H9 (cell line): ENCODE data around the gene MMP23B. TPM values are rescaled to one million over a fixed set of nuclear protein-coding genes. Genes with fewer than 3 reads are reported as not detected.
A peak's percentile ranks its signal among the peaks of the same experiment; 100 is the strongest.

Source experiments
- DNase-seq: peaks from one replicate; pipeline ENCODE4 v3.0.0-alpha.2; 2017
- H2AFZ ChIP-seq: one replicate; pipeline ENCODE4 v1.6.1; 2013; ENCODE audit warnings: mild to moderate bottlenecking, low read length, control low read depth, moderate library complexity
- H2AK5ac ChIP-seq: 2 replicates; pipeline ENCODE4 v1.6.1; 2013; ENCODE audit warnings: low read length, control low read depth, mixed read lengths; ENCODE audit not compliant: insufficient read length
- H2BK120ac ChIP-seq: one replicate; pipeline ENCODE4 v1.6.1; 2013; ENCODE audit warnings: low read depth, mild to moderate bottlenecking, low read length, control low read depth, inconsistent platforms; ENCODE audit not compliant: poor library complexity, severe bottlenecking
- H2BK12ac ChIP-seq: 2 replicates; pipeline ENCODE4 v1.6.1; 2013; ENCODE audit warnings: low read length, control low read depth, mixed read lengths, low read depth; ENCODE audit not compliant: insufficient read length
- H2BK15ac ChIP-seq: 2 replicates; pipeline ENCODE4 v1.6.1; 2013; ENCODE audit warnings: low read depth, low read length, control low read depth
- H2BK20ac ChIP-seq: one replicate; pipeline ENCODE4 v1.6.1; 2013; ENCODE audit warnings: low read depth, mild to moderate bottlenecking, low read length, control low read depth, inconsistent platforms; ENCODE audit not compliant: poor library complexity, severe bottlenecking
- H2BK5ac ChIP-seq: 2 replicates; pipeline ENCODE4 v1.6.1; 2013; ENCODE audit warnings: low read length, control low read depth, mixed read lengths; ENCODE audit not compliant: insufficient read length
- H3K14ac ChIP-seq: 2 replicates; pipeline ENCODE4 v1.6.1; 2013; ENCODE audit warnings: low read length, control low read depth; ENCODE audit not compliant: insufficient read depth
- H3K18ac ChIP-seq: 2 replicates; pipeline ENCODE4 v1.6.1; 2013; ENCODE audit warnings: low read depth, mild to moderate bottlenecking, mixed read lengths, low read length, control low read depth; ENCODE audit not compliant: insufficient read length
- H3K23ac ChIP-seq: 2 replicates; pipeline ENCODE4 v1.6.1; 2013; ENCODE audit warnings: low read length, control low read depth, mixed read lengths, low read depth; ENCODE audit not compliant: insufficient read length
- H3K23me2 ChIP-seq: 2 replicates; pipeline ENCODE4 v1.6.1; 2013; ENCODE audit warnings: low read depth, mild to moderate bottlenecking, mixed read lengths, low read length, control low read depth; ENCODE audit not compliant: insufficient read length, poor library complexity, severe bottlenecking
- H3K27ac ChIP-seq: 2 replicates; pipeline ENCODE4 v1.5.1; 2013; ENCODE audit warnings: low read length, control low read depth, mixed read lengths, low read depth; ENCODE audit not compliant: insufficient read length
- H3K27me3 ChIP-seq: 2 replicates; pipeline ENCODE4 v1.6.1; 2013; ENCODE audit warnings: low read length, control low read depth, inconsistent platforms; ENCODE audit not compliant: insufficient read depth
- H3K4ac ChIP-seq: 2 replicates; pipeline ENCODE4 v1.6.1; 2013; ENCODE audit warnings: low read depth, mild to moderate bottlenecking, control low read depth, inconsistent platforms, low read length, moderate library complexity
- H3K4me1 ChIP-seq: 2 replicates; pipeline ENCODE4 v1.6.1; 2013; ENCODE audit warnings: low read length, control low read depth, inconsistent platforms; ENCODE audit not compliant: insufficient read depth
- H3K4me2 ChIP-seq: 2 replicates; pipeline ENCODE4 v1.6.1; 2013; ENCODE audit warnings: low read length, control low read depth, mixed read lengths; ENCODE audit not compliant: insufficient read length, insufficient read depth
- H3K56ac ChIP-seq: 2 replicates; pipeline ENCODE4 v1.6.1; 2013; ENCODE audit warnings: low read depth, mild to moderate bottlenecking, mixed read lengths, low read length, control low read depth; ENCODE audit not compliant: insufficient read length
- H3K79me1 ChIP-seq: 2 replicates; pipeline ENCODE4 v1.6.1; 2013; ENCODE audit warnings: low read depth, mild to moderate bottlenecking, moderate library complexity, low read length, control low read depth, inconsistent platforms; ENCODE audit not compliant: insufficient read depth, poor library complexity, severe bottlenecking
- H3K79me2 ChIP-seq: 2 replicates; pipeline ENCODE4 v1.6.1; 2013; ENCODE audit warnings: low read length, control low read depth, inconsistent platforms; ENCODE audit not compliant: insufficient read depth
- H3K9ac ChIP-seq: 2 replicates; pipeline ENCODE4 v1.6.1; 2013; ENCODE audit warnings: low read length, control low read depth, mixed read lengths; ENCODE audit not compliant: insufficient read length; ENCODE audit errors: extremely low read depth
- H3K9me3 ChIP-seq: one replicate; pipeline ENCODE4 v1.6.1; 2013; ENCODE audit warnings: low read depth, low read length, inconsistent platforms; ENCODE audit not compliant: control insufficient read depth
- H3T11ph ChIP-seq: one replicate; pipeline ENCODE4 v1.6.1; 2013; ENCODE audit warnings: mild to moderate bottlenecking, low read length, control low read depth, inconsistent platforms
- H4K20me1 ChIP-seq: one replicate; pipeline ENCODE4 v1.6.1; 2013; ENCODE audit not compliant: control insufficient read depth, insufficient read length, insufficient read depth
- H4K5ac ChIP-seq: 2 replicates; pipeline ENCODE4 v1.6.1; 2013; ENCODE audit warnings: low read depth, mild to moderate bottlenecking, mixed read lengths, low read length, control low read depth; ENCODE audit not compliant: insufficient read length
- H4K8ac ChIP-seq: replicated peaks from 2 replicates; pipeline ENCODE4 v1.6.1; 2013; ENCODE audit warnings: low read length, control low read depth, mixed read lengths, low read depth; ENCODE audit not compliant: insufficient read length
- H4K91ac ChIP-seq: 2 replicates; pipeline ENCODE4 v1.6.1; 2013; ENCODE audit warnings: low read depth, mild to moderate bottlenecking, moderate library complexity, mixed read lengths, low read length, control low read depth; ENCODE audit not compliant: insufficient read length
- H3K27ac Mint-ChIP-seq, 3 experiments: 2 replicates in 2 of 3; 3 replicates in 1 of 3; pipeline ENCODE4 v1.8.0; 2020 to 2021; ENCODE audit warnings: mixed read lengths in 3 of 3, mild to moderate bottlenecking in 1 of 3, moderate library complexity in 1 of 3
- H3K27me3 Mint-ChIP-seq: 2 replicates; pipeline ENCODE4 v1.8.0; 2021; ENCODE audit warnings: low read depth, mild to moderate bottlenecking, moderate library complexity, mixed read lengths
- H3K36me3 Mint-ChIP-seq, 3 experiments: 2 replicates in 2 of 3; 3 replicates in 1 of 3; pipeline ENCODE4 v1.8.0; 2020 to 2021; ENCODE audit warnings: low read depth in 3 of 3, mixed read lengths in 3 of 3; ENCODE audit not compliant: insufficient read depth in 1 of 3
- H3K4me1 Mint-ChIP-seq, 2 experiments: 2 replicates each; pipeline ENCODE4 v1.8.0; 2020; ENCODE audit warnings: mixed read lengths in 2 of 2
- H3K4me3 Mint-ChIP-seq, 2 experiments: 2 replicates in 1 of 2; 3 replicates in 1 of 2; pipeline ENCODE4 v1.8.0; 2020 to 2021; ENCODE audit warnings: mild to moderate bottlenecking in 2 of 2, mixed read lengths in 2 of 2, moderate library complexity in 1 of 2
- H3K9me3 Mint-ChIP-seq, 2 experiments: 2 replicates in 1 of 2; 3 replicates in 1 of 2; pipeline ENCODE4 v1.8.0; 2020; ENCODE audit warnings: mild to moderate bottlenecking in 2 of 2, mixed read lengths in 2 of 2, moderate library complexity in 1 of 2
- CTCF ChIP-seq: fragments of 200-600 bp; sonication (generic); conservative IDR thresholded peaks from 3 replicates; pipeline ENCODE4 v1.8.0; 2021; ENCODE audit warnings: antibody characterized with exemption, mild to moderate bottlenecking
- WGBS: extraction: QIAGEN DNeasy Blood & Tissue Kit; methylation state at CpG from one replicate; pipeline ENCODE4 v1.1.7; 2013; ENCODE audit warnings: missing lambda C conversion rate, low lambda C conversion rate, mixed read lengths; ENCODE audit not compliant: insufficient read length; ENCODE audit errors: extremely low coverage; 5-methylcytosine and 5-hydroxymethylcytosine counted together
- total RNA-seq: library from RNA; stranded (reverse); gene quantifications from 2 replicates; pipeline ENCODE4 v1.2.1, GENCODE V29; 2021

Gene MMP23B
- total RNA-seq, 1 experiment from 2014 or later = 12.5 TPM

- no CpG with 5 or more reads among the region's 25 CpGs for WGBS
- Histone ChIP-seq H2BK15ac (no peak overlapping the region), H2AFZ (no peak overlapping the region), H3K9ac (no peak overlapping the region), H3K14ac (no peak overlapping the region), H4K8ac (no peak overlapping the region), H3K79me1 (no peaks in the 10 kb centered on the region), H3K27ac (no peak overlapping the region), H3K56ac (no peak overlapping the region), H4K5ac (no peak overlapping the region), H4K20me1 (no peaks in the 10 kb centered on the region), H2AK5ac (no peak overlapping the region), H3K9me3 (no peaks in the 10 kb centered on the region), H3K4me2 (no peak overlapping the region), H3K4ac (no peak overlapping the region), H2BK5ac (no peak overlapping the region), H4K91ac (no peak overlapping the region), H2BK12ac (no peak overlapping the region), H2BK20ac (no peak overlapping the region), H3T11ph (no peak overlapping the region), H3K79me2 (no peaks in the 10 kb centered on the region), H3K23me2 (no peaks in the 10 kb centered on the region), H3K4me1 (no peaks in the 10 kb centered on the region), H2BK120ac (no peak overlapping the region), H3K18ac (no peak overlapping the region), H3K23ac (no peak overlapping the region), H3K27me3 (no peaks in the 10 kb centered on the region)
- H3K4me3 Mint-ChIP-seq = no peak overlapping the region
- no peaks in the 10 kb centered on the region for H3K4me1 Mint-ChIP-seq
- TF ChIP-seq CTCF = peak; percentile 76
- DNase-seq = peak; percentile 66
- H3K27me3 Mint-ChIP-seq = no peaks in the 10 kb centered on the region
- no peaks in the 10 kb centered on the region for H3K9me3 Mint-ChIP-seq
- no peak overlapping the region for H3K27ac Mint-ChIP-seq
- peaks cover 7 to 36% (median 29%) of the 10 kb centered on the region in 3 experiments; a peak in 6 of 7 replicates for H3K36me3 Mint-ChIP-seq
Measured at GRCh38 chr1:1665815-1666251, 33.9 kb downstream of the MMP23B start.
